Stomach (tissue), 9 donors: Measurements from ENCODE around the gene JMJD1C. TPM values are rescaled to one million over a fixed set of nuclear protein-coding genes. Genes with fewer than 3 reads are reported as not detected.
"Not testable (repeated sequence)": the region's sequence is repeated elsewhere in the genome, so short reads cannot be mapped to it uniquely, and the experiment has no call there.

ENCODE experiments used
- DNase-seq, 2 donors: peaks; one replicate each; pipeline versions ENCODE4 v3.0.0 to v3.0.0-alpha.2; 2013 to 2019
- H3K27ac ChIP-seq, 5 donors: fragments of 200-600 bp in 4 of 5; sonication (generic) in 4 of 5; one replicate each; pipeline ENCODE4 v1.5.1; 2013 to 2019; ENCODE audit warnings: mild to moderate bottlenecking in 1 of 5, moderate library complexity in 1 of 5
- H3K27me3 ChIP-seq, 3 donors: fragments of 200-600 bp; sonication (generic); one replicate each; pipeline ENCODE4 v1.5.1; 2017 to 2019; ENCODE audit warnings: mixed run types in 1 of 3
- H3K36me3 ChIP-seq, 4 donors: fragments of 200-600 bp; sonication (generic); 1 replicate in 3 of 4; 2 replicates in 1 of 4; pipeline ENCODE4 v1.5.1; 2016 to 2019
- H3K4me1 ChIP-seq, 4 donors: fragments of 200-600 bp; sonication (generic); one replicate each; pipeline ENCODE4 v1.5.1; 2016 to 2019
- H3K4me3 ChIP-seq, 4 donors: fragments of 200-600 bp; sonication (generic) in 3 of 4; one replicate each; pipeline ENCODE4 v1.5.1; 2016 to 2019; ENCODE audit warnings: mild to moderate bottlenecking in 1 of 4
- H3K9me3 ChIP-seq, 4 donors: fragments of 200-600 bp; sonication (generic); one replicate each; pipeline ENCODE4 v1.5.1; 2016 to 2019
- EP300 ChIP-seq: sonication (generic); formaldehyde crosslinking; IDR thresholded peaks from one replicate; pipeline ENCODE4 v1.6.1; 2017; ENCODE audit warnings: antibody characterized with exemption
- POLR2A ChIP-seq, 4 donors: fragments of 450-650 bp; IDR thresholded peaks; one replicate each; pipeline ENCODE4 v1.6.1; 2016; ENCODE audit warnings: antibody characterized with exemption in 4 of 4, control low read depth in 2 of 4, mild to moderate bottlenecking in 1 of 4, moderate library complexity in 1 of 4
- POLR2AphosphoS5 ChIP-seq, 3 donors: sonication (generic); formaldehyde crosslinking; IDR thresholded peaks; one replicate each; pipeline ENCODE4 v1.6.1; 2016; ENCODE audit warnings: antibody characterized with exemption in 3 of 3
- WGBS, 5 donors: extraction: QIAGEN DNeasy Blood & Tissue Kit in 3 of 5; methylation state at CpG; one replicate each; pipeline versions ENCODE4 v1.1.5 to v1.1.7; 2013 to 2018; 5-methylcytosine and 5-hydroxymethylcytosine counted together
- intact Hi-C: fragments of 100-400 bp; cut with DNase I; formaldehyde crosslinking; loops from one replicate; pipeline ENCODE4 v1.15.1; 2023; ENCODE audit warnings: low total_unique reads
- polyA plus RNA-seq, 3 donors: library from polyadenylated mRNA; stranded (reverse); fragments of 200-250 nt; gene quantifications; one replicate each; pipeline ENCODE4 v1.2.3, GENCODE V29; 2013
- total RNA-seq, 5 donors: library from RNA; depleted of rRNA; stranded (reverse); fragments of >200 nt; gene quantifications; one replicate each; pipeline versions ENCODE4 v1.1.0 to v1.2.3, GENCODE V29; 2014 to 2016
- TF ChIP-seq, protein P1 (sequence below), 7 experiments: fragments of 450-650 bp in 4 of 7; fragments of 200-600 bp in 3 of 7; sonication (generic) in 3 of 7; IDR thresholded peaks; one replicate each; pipeline ENCODE4 v1.5.1; 2016 to 2019; ENCODE audit warnings: antibody characterized with exemption in 7 of 7, control low read depth in 2 of 7, mild to moderate bottlenecking in 1 of 7
- donor health status: healthy with polysubstance abuse.
- donor health status: Bipolar disorder and iron deficiency.
- donor health status: healthy.

JMJD1C gene
- total and polyA plus RNA-seq, 8 donors = 13.6 to 235 (median 33.5) TPM

DNA sequence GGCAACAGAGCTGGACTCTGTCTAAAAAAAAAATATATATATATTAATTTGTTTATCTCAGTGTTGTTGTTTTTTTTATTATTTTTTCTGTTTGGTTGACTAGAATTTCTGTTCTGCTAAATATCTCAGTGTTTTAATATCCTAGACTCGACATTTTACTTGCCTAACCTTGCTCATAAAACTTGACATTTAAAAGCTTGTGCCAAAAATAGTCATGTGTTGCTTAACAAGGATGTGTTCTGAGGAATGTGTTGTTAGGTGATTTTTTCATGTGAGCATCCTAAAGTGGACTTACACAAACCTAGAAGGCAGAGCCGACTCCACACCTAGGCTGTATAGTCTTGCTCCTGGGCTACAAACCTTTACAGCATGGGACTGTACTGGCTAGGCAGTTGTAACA lies 309.5 kb downstream of the JMJD1C start:
- H3K36me3 ChIP-seq = peaks cover 8 to 42% (median 38%) of the 10 kb centered on the region in 4 donors
- H3K27me3 ChIP-seq = no peaks in the 10 kb centered on the region
- no peak overlapping the region for H3K27ac ChIP-seq
- H3K4me3 ChIP-seq = no peak overlapping the region
- DNase-seq = no peak
- H3K4me1 ChIP-seq = peaks cover 0 to 29% (median 0%) of the 10 kb centered on the region in 4 donors
- intact Hi-C loops = loop anchor here (5.0 kb wide), 1 partner anchor 719 kb away; no protein-coding TSS in a partner anchor
- no peak for TF ChIP-seq POLR2AphosphoS5 (IDR thresholded peaks at IDR 0.05)
- no peak for TF ChIP-seq EP300
- TF ChIP-seq, protein P1, sequence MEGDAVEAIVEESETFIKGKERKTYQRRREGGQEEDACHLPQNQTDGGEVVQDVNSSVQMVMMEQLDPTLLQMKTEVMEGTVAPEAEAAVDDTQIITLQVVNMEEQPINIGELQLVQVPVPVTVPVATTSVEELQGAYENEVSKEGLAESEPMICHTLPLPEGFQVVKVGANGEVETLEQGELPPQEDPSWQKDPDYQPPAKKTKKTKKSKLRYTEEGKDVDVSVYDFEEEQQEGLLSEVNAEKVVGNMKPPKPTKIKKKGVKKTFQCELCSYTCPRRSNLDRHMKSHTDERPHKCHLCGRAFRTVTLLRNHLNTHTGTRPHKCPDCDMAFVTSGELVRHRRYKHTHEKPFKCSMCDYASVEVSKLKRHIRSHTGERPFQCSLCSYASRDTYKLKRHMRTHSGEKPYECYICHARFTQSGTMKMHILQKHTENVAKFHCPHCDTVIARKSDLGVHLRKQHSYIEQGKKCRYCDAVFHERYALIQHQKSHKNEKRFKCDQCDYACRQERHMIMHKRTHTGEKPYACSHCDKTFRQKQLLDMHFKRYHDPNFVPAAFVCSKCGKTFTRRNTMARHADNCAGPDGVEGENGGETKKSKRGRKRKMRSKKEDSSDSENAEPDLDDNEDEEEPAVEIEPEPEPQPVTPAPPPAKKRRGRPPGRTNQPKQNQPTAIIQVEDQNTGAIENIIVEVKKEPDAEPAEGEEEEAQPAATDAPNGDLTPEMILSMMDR (IDR thresholded peaks at IDR 0.05) = no peak
- TF ChIP-seq POLR2A (IDR thresholded peaks at IDR 0.05) = no peak
- WGBS, 5 donors = 74 to 86% (median 78%) methylated on average over 2 of the region's 2 CpGs
- no peaks in the 10 kb centered on the region for H3K9me3 ChIP-seq

DNA sequence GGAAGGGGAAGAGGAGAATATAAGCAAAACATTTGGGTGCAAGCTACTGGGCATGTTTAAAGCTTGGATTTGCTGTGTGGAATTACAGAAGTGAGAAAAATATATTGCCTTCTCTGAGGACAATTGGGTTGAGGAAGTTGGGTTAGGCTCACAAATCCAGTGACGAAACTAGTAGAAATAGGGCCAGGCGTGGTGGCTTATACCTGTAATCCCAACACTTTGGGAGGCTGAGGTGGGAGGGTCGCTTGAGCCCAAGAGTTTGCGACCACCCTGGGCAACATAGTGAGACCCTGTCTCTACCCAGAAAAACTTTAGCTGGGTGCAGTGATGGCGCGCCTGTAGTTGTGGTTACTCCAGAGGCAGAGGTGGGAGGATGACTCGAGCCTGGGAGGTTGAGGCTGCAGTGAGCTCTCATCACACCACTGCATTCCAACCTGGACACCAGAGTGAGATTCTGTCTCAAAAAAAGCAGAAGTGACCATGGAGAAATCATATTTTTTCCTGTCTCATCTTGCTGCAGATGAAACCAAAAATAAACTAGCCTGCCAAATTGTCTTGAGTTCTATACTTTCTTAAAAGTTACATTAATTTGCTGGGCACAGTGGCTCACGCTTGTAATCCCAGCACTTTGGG lies 310.3 kb downstream of the JMJD1C start:
- H3K4me3 ChIP-seq = no peak overlapping the region
- DNase-seq = no peak

DNA sequence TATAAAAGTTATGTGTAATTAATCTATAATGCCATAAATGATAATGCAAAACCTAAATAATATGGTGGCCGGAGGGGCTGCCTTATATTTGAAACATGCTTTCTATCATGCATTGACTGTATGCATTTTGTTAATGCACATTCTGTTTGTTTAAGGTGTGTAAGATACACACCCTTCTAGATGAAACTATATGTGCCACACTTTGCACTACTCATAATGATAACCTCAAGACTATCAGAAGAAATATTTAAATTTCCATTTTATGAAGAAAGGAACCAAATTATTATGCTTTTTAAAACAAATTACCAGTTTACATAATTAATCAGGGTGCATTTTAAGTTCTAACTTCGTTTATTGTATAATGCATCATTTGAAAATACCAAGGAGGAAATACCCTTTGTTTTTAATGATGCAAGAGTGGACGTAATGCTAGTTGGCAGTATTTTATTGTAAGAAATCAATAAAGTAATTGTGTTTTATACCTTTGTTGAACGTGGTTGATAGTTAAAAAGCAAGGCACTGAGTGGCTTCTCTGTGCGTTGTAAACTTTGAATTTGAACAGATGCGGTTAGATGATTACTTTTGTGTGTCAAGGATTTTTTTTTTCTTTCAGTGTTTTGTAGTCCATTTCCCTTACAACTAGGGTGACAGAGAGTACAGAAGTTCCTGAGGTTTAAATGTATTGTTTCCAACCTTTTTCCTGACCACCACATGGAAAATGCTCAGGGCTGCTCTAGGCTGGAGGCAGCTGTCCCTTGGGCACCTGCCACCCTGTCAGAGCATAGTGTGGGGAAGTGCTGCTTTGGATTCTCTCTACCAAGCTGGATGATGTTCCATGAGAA lies 311.0 kb downstream of the JMJD1C start:
- Histone ChIP-seq H3K9me3 (no peaks in the 10 kb centered on the region), H3K4me1 (peaks cover 0 to 29% (median 0%) of the 10 kb centered on the region in 4 donors), H3K27me3 (no peaks in the 10 kb centered on the region), H3K36me3 (peaks cover 8 to 54% (median 48%) of the 10 kb centered on the region in 4 donors), H3K4me3 (no peak overlapping the region), H3K27ac (no peak overlapping the region)
- no peak for DNase-seq
- TF ChIP-seq POLR2A (IDR thresholded peaks at IDR 0.05) (no peak), EP300 (no peak), POLR2AphosphoS5 (IDR thresholded peaks at IDR 0.05) (no peak)
- TF ChIP-seq, protein P1 (IDR thresholded peaks at IDR 0.05) = no peak
- 69 to 81% (median 73%) methylated on average over 6 of the region's 6 CpGs for WGBS, 5 donors
- intact Hi-C loops = loop anchor here (5.0 kb wide), 1 partner anchor 717 kb away; no protein-coding TSS in a partner anchor

More for the DNA sequence above, 310.3 kb downstream of the JMJD1C start:
- intact Hi-C loops = loop anchor here (5.0 kb wide), 1 partner anchor 718 kb away; no protein-coding TSS in a partner anchor
- H3K36me3 ChIP-seq = peaks cover 8 to 49% (median 43%) of the 10 kb centered on the region in 4 donors
- no peak overlapping the region for H3K27ac ChIP-seq
- peaks cover 0 to 29% (median 0%) of the 10 kb centered on the region in 4 donors for H3K4me1 ChIP-seq
- no peaks in the 10 kb centered on the region for H3K9me3 ChIP-seq
- H3K27me3 ChIP-seq = no peaks in the 10 kb centered on the region
- TF ChIP-seq EP300 (no peak), POLR2A (IDR thresholded peaks at IDR 0.05) (no peak), POLR2AphosphoS5 (IDR thresholded peaks at IDR 0.05) (no peak)
- TF ChIP-seq, protein P1 (IDR thresholded peaks at IDR 0.05) = no peak
- 90 to 97% (median 92%) methylated on average over 8 of the region's 8 CpGs for WGBS, 5 donors

DNA sequence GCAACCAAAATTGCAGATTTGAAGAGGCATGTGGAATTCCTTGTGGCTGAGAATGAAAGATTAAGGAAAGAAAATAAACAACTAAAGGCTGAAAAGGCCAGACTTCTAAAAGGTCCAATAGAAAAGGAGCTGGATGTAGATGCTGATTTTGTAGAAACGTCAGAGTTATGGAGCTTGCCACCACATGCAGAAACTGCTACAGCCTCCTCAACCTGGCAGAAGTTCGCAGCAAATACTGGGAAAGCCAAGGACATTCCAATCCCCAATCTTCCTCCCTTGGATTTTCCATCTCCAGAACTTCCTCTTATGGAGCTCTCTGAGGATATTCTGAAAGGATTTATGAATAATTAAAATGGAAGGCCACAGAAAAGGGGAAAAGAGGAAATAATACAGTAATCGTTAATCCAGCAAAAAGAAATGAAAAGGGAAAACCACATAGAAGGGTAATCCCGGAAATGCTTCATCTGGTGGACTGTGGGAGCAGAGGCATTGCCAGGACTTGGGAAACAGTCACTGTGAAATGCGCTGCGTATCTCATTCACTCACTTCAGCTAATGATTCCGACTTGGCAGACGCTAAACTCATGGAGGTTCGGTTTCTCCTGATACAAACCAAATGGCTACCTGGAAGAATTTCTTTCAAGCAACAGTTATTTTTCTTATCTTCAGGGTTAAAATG lies 311.8 kb downstream of the JMJD1C start:
- H3K4me3 ChIP-seq, DNase-seq, H3K9me3 ChIP-seq, H3K27me3 ChIP-seq, intact Hi-C loops, H3K27ac ChIP-seq: not testable (repeated sequence)
- Histone ChIP-seq H3K36me3 (peaks cover 8 to 55% (median 48%) of the 10 kb centered on the region in 4 donors), H3K4me1 (peaks cover 0 to 29% (median 0%) of the 10 kb centered on the region in 4 donors)
- WGBS, 5 donors = 80 to 89% (median 88%) methylated on average over 9 of the region's 9 CpGs
